Right ventricle myocardium inferior (tissue), 1 donor: ENCODE data around the gene NACA2. TPM values are rescaled to one million over a fixed set of nuclear protein-coding genes. Genes with fewer than 3 reads are reported as not detected.
"Not testable (repeated sequence)": the region's sequence is repeated elsewhere in the genome, so short reads cannot be mapped to it uniquely, and the experiment has no call there.

Source experiments
- ATAC-seq: fragments of 200-7000 bp; cut with Tn5 transposase; one replicate; pipeline ENCODE4 v1.9.1; 2020; ENCODE audit warnings: mild to moderate bottlenecking, moderate library complexity
- DNase-seq: peaks from one replicate; pipeline ENCODE4 v3.0.0; 2021; ENCODE audit errors: missing footprints
- intact Hi-C: fragments of 100-400 bp; cut with DNase I; formaldehyde crosslinking; loops from one replicate; pipeline ENCODE4 v1.11.0; 2022
- long read RNA-seq: library from polyadenylated mRNA; unstranded; transcript quantifications from one replicate; pipeline ENCODE4 v2.0.0, GENCODE V29; 2021
- total RNA-seq: library from RNA; stranded (reverse); fragmentation: NEBNext Ultra II Directional; extraction: Animal tissue kit (Norgen Biotek cat#: 25700); gene quantifications from one replicate; pipeline ENCODE4 v1.2.1, GENCODE V29; 2021
- donor health status: DM: no; HTN: yes; CAD: no; lungs with severe emphysema.

NACA2 gene
- total RNA-seq, result not detected
- long read RNA-seq, result 0 reads

- intact Hi-C loops, result no loop called here
- DNase-seq, result peak; percentile 61
- no peak for ATAC-seq
Measured at GRCh38 chr17:61591018-61591417, at the start of gene NACA2. Gene NACA2, minus strand, starts transcription at chr17:61591219. Its CDS starts 39 bp downstream, at chr17:61591180.

- intact Hi-C loops, result no loop called here
Measured at GRCh38 chr17:61639818-61640217, 48.8 kb upstream of the NACA2 start.

GRCh38 chr17:61638087-61638486 is 47.1 kb upstream of the NACA2 start:
- ATAC-seq (no peak), DNase-seq (no peak)
- intact Hi-C loops, result no loop called here

More at GRCh38 chr17:61639818-61640217, 48.8 kb upstream of the NACA2 start:
- ATAC-seq (no peak), DNase-seq (no peak)

- DNase-seq (no peak), ATAC-seq (no peak)
- intact Hi-C loops, result no loop called here
Measured at GRCh38 chr17:61635913-61636432, 45.0 kb upstream of the NACA2 start.

GRCh38 chr17:61634942-61635538 is 44.0 kb upstream of the NACA2 start:
- ATAC-seq, result no peak
- intact Hi-C loops, result no loop called here
- no peak for DNase-seq

- no peak for ATAC-seq
- no peak for DNase-seq
- intact Hi-C loops, result no loop called here
Measured at GRCh38 chr17:61634011-61634539, 43.1 kb upstream of the NACA2 start.

- intact Hi-C loops, result no loop called here
- no peak for ATAC-seq
- no peak for DNase-seq
Measured at GRCh38 chr17:61632826-61633225, 41.8 kb upstream of the NACA2 start.

- ATAC-seq (no peak), DNase-seq (no peak)
- intact Hi-C loops, result no loop called here
Measured at GRCh38 chr17:61631800-61632199, 40.8 kb upstream of the NACA2 start.

GRCh38 chr17:61628158-61628557 is 37.1 kb upstream of the NACA2 start:
- DNase-seq, intact Hi-C loops, ATAC-seq: not testable (repeated sequence)

GRCh38 chr17:61627658-61628057 is 36.6 kb upstream of the NACA2 start:
- DNase-seq (no peak), ATAC-seq (no peak)
- intact Hi-C loops, result no loop called here

GRCh38 chr17:61627125-61627524 is 36.1 kb upstream of the NACA2 start:
- intact Hi-C loops, result no loop called here
- DNase-seq, result no peak
- no peak for ATAC-seq

- ATAC-seq (no peak), DNase-seq (no peak)
- intact Hi-C loops, result no loop called here
Measured at GRCh38 chr17:61625564-61625963, 34.5 kb upstream of the NACA2 start.

GRCh38 chr17:61624951-61625350 is 33.9 kb upstream of the NACA2 start:
- intact Hi-C loops, result no loop called here
- ATAC-seq (no peak), DNase-seq (no peak)

- ATAC-seq (no peak), DNase-seq (no peak)
- intact Hi-C loops, result no loop called here
Measured at GRCh38 chr17:61621317-61621716, 30.3 kb upstream of the NACA2 start.

GRCh38 chr17:61619953-61620352 is 28.9 kb upstream of the NACA2 start:
- intact Hi-C loops, result no loop called here
- DNase-seq (no peak), ATAC-seq (no peak)

- DNase-seq, result no peak
- intact Hi-C loops, result no loop called here
- no peak for ATAC-seq
Measured at GRCh38 chr17:61619493-61619892, 28.5 kb upstream of the NACA2 start.

- DNase-seq (no peak), ATAC-seq (no peak)
- intact Hi-C loops, result no loop called here
Measured at GRCh38 chr17:61618950-61619349, 27.9 kb upstream of the NACA2 start.

GRCh38 chr17:61617330-61617729 is 26.3 kb upstream of the NACA2 start:
- no peak for DNase-seq
- intact Hi-C loops, result no loop called here
- ATAC-seq, result no peak

GRCh38 chr17:61616783-61617182 is 25.8 kb upstream of the NACA2 start:
- intact Hi-C loops, result no loop called here
- DNase-seq, result no peak
- ATAC-seq, result no peak

GRCh38 chr17:61614219-61614618 is 23.2 kb upstream of the NACA2 start:
- ATAC-seq (no peak), DNase-seq (no peak)
- intact Hi-C loops, result no loop called here

GRCh38 chr17:61611323-61611722 is 20.3 kb upstream of the NACA2 start:
- DNase-seq (no peak), ATAC-seq (no peak)
- intact Hi-C loops, result no loop called here
